DOHH2 (cell line): ENCODE measurements around the gene GCLC.

Experiments
- EZH2phosphoT487 ChIP-seq: fragments of 200-600 bp; sonication (generic); IDR thresholded peaks from 2 replicates; pipeline ENCODE4 v1.6.1; 2017; ENCODE audit warnings: borderline replicate concordance, mild to moderate bottlenecking, antibody characterized with exemption, low read length, moderate library complexity, mixed read lengths
- TF ChIP-seq, protein P1 (sequence below): fragments of 200-600 bp; sonication (generic); IDR thresholded peaks from one replicate; pipeline ENCODE4 v1.5.1; 2014; ENCODE audit warnings: antibody characterized with exemption, mild to moderate bottlenecking, low read depth, low read length; ENCODE audit not compliant: poor library complexity, severe bottlenecking

DNA sequence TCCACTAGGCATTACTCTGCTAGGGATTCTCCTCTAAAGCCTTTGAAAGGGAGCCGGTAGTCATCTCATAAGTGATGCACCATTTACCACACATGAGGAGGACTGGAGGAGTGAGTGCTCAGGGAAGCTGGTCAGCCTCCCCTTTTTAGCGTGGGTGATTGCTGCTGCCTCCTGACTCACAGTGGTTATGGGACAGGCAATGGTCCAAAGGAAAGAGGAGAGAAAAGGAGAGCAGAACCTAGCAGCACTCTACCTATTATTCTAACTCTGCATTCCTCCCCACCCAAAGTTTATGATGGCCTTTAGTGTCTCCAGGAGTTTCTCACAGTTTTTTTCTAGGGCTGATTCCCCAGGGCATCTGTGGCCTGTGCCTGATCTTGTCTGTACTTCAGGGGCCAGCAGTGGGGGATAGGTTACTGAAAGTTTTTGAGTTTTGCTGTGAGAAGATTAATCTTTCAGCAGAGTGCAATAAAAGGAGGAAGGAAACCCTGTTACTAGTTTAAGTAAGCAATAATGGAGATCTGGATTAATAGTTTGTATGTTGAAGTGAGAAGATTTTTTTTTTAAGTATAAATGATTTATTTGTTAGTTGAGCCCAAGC, 36.4 kb upstream of the GCLC start:
- TF ChIP-seq, protein P1, sequence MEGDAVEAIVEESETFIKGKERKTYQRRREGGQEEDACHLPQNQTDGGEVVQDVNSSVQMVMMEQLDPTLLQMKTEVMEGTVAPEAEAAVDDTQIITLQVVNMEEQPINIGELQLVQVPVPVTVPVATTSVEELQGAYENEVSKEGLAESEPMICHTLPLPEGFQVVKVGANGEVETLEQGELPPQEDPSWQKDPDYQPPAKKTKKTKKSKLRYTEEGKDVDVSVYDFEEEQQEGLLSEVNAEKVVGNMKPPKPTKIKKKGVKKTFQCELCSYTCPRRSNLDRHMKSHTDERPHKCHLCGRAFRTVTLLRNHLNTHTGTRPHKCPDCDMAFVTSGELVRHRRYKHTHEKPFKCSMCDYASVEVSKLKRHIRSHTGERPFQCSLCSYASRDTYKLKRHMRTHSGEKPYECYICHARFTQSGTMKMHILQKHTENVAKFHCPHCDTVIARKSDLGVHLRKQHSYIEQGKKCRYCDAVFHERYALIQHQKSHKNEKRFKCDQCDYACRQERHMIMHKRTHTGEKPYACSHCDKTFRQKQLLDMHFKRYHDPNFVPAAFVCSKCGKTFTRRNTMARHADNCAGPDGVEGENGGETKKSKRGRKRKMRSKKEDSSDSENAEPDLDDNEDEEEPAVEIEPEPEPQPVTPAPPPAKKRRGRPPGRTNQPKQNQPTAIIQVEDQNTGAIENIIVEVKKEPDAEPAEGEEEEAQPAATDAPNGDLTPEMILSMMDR: no peak
- TF ChIP-seq EZH2phosphoT487: no peak
